ENCODE data around the gene PCDHB6. TPM values are rescaled to one million over a fixed set of nuclear protein-coding genes. Genes with fewer than 3 reads are reported as not detected.
"Not testable (repeated sequence)": the region's sequence is repeated elsewhere in the genome, so short reads cannot be mapped to it uniquely, and the experiment has no call there.

PCDHB6 gene
- total RNA-seq, 2 donors from 2014 or later: 0.12 to 0.33 TPM

DNA sequence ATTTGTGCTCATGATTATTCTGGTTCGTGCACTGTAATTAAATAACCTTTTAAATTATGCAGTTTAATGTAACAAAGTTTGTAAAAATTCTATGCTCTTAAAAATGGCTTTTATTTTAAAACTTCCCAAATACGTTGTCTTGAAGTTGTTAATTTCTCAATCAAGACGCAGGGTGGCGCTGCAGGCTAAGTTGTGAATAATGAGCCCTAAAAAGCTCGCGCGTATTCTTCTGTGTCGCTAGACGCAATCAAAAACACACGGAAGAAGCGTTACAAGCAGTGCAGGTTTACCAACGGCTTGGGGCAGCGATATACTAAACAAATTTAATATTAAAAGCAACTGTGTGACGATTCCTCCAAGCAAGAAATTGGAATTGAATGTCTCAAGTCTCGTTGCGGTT lies 28.3 kb upstream of the PCDHB6 start, which contains the start of gene PCDHB4:
Gene PCDHB4, plus strand, starts transcription at position 256 of the 400 bp plus-strand sequence. CDS start 181 bp downstream, outside the sequence.
- no peaks in the 10 kb centered on the region for H3K36me3 ChIP-seq
- peaks cover 5 to 23% of the 10 kb centered on the region in 2 donors for H3K9me3 ChIP-seq
- H3K4me3 ChIP-seq: peak within 1 kb of the TSS; percentile 19 to 25
- H3K27me3 ChIP-seq: no peaks in the 10 kb centered on the region
- H3K4me1 ChIP-seq: no peaks in the 10 kb centered on the region
- DNase-seq (ENCODE audit: low spot score): no peak
- TF ChIP-seq, protein P1, sequence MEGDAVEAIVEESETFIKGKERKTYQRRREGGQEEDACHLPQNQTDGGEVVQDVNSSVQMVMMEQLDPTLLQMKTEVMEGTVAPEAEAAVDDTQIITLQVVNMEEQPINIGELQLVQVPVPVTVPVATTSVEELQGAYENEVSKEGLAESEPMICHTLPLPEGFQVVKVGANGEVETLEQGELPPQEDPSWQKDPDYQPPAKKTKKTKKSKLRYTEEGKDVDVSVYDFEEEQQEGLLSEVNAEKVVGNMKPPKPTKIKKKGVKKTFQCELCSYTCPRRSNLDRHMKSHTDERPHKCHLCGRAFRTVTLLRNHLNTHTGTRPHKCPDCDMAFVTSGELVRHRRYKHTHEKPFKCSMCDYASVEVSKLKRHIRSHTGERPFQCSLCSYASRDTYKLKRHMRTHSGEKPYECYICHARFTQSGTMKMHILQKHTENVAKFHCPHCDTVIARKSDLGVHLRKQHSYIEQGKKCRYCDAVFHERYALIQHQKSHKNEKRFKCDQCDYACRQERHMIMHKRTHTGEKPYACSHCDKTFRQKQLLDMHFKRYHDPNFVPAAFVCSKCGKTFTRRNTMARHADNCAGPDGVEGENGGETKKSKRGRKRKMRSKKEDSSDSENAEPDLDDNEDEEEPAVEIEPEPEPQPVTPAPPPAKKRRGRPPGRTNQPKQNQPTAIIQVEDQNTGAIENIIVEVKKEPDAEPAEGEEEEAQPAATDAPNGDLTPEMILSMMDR (IDR thresholded peaks at IDR 0.05): peak in 1 of 2 donors; percentile 49
- no peak within 1 kb of the TSS for H3K27ac ChIP-seq

DNA sequence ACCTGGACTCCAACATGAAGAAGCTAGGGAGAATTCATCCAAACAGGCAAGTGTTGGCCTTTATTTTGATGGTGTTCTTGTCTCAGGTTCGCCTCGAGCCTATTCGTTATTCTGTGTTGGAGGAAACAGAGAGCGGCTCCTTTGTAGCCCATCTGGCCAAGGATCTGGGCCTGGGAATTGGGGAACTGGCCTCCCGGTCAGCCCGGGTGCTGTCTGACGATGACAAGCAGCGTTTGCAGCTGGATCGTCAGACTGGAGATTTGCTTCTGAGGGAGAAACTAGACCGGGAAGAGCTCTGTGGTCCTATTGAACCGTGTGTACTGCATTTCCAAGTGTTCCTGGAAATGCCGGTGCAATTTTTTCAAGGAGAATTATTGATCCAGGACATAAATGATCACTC lies 27.9 kb upstream of the PCDHB6 start:
- no peaks in the 10 kb centered on the region for H3K27me3 ChIP-seq
- no peak overlapping the region for H3K27ac ChIP-seq
- H3K4me1 ChIP-seq: no peaks in the 10 kb centered on the region
- no peaks in the 10 kb centered on the region for H3K36me3 ChIP-seq
- TF ChIP-seq, protein P1 (IDR thresholded peaks at IDR 0.05): no peak
- DNase-seq (ENCODE audit: low spot score): no peak
- peaks cover 5 to 18% of the 10 kb centered on the region in 2 donors for H3K9me3 ChIP-seq
- H3K4me3 ChIP-seq: peak overlapping the region; percentile 19 to 25

DNA sequence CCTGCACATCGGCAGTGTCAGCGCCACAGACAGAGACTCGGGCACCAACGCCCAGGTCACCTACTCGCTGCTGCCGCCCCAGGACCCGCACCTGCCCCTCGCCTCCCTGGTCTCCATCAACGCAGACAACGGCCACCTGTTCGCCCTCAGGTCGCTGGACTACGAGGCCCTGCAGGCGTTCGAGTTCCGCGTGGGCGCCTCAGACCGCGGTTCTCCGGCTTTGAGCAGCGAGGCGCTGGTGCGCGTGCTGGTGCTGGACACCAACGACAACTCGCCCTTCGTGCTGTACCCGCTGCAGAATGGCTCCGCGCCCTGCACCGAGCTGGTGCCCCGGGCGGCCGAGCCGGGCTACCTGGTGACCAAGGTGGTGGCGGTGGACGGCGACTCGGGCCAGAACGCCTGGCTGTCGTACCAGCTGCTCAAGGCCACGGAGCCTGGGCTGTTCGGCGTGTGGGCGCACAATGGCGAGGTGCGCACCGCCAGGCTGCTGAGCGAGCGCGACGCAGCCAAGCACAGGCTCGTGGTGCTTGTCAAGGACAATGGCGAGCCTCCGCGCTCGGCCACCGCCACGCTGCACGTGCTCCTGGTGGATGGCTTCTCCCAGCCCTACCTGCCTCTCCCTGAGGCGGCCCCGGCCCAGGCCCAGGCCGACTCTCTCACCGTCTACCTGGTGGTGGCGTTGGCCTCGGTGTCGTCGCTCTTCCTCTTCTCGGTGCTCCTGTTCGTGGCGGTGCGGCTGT lies 26.3 kb upstream of the PCDHB6 start:
- not testable (repeated sequence) for H3K4me1 ChIP-seq; H3K27me3 ChIP-seq; H3K36me3 ChIP-seq; H3K27ac ChIP-seq; DNase-seq (ENCODE audit: low spot score)
- H3K4me3 ChIP-seq: peak overlapping the region in 1 of 2 donors; percentile 3
- H3K9me3 ChIP-seq: peaks cover 5 to 14% of the 10 kb centered on the region in 2 donors

DNA sequence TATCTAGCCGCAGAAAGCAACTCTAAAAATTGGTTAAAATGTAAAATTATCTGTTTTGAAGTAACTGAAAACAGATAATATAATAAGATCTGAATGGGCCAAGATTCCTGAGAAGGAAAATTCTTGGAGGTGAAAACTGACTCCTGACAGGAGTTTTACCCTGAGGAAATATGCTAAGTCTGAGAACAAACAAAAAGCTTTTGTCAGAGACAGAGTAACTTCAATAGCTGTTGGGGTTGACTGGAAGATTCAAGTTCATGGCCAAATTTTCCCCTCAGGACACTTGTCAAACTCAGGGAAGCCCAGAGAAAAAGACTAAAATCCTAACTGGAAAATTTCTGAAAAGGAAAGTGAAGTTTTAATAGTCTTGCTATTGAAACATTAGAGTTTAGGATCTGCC lies 22.6 kb upstream of the PCDHB6 start:
- H3K9me3 ChIP-seq: peaks cover 0 to 19% of the 10 kb centered on the region in 2 donors
- TF ChIP-seq, protein P1 (IDR thresholded peaks at IDR 0.05): no peak
- no peak overlapping the region for H3K4me3 ChIP-seq
- no peak for DNase-seq (ENCODE audit: low spot score)
- no peaks in the 10 kb centered on the region for H3K27me3 ChIP-seq
- no peaks in the 10 kb centered on the region for H3K36me3 ChIP-seq
- no peaks in the 10 kb centered on the region for H3K4me1 ChIP-seq
- no peak overlapping the region for H3K27ac ChIP-seq

DNA sequence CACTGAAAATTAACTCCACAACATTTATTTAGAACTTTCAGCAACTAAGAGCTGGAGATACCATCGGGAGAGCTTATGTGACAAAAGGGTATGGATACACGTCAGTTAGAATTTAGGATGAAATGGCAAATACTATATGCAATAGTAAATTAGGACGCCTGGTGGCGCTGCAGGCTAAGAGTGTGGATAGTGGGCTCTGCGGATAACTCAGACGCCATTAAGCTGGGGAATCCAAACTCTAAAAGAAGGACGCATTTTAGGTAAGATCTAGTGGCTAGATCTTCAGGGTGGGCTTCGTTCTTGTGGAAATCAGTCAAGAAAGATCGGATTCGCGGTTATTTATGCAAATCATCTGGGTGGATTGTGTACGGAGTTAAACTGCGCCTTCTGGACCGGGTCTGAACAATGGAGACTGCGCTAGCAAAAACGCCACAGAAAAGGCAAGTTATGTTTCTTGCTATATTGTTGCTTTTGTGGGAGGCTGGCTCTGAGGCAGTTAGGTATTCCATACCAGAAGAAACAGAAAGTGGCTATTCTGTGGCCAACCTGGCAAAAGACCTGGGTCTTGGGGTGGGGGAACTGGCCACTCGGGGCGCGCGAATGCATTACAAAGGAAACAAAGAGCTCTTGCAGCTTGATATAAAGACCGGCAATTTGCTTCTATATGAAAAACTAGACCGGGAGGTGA lies 14.7 kb upstream of the PCDHB6 start, which contains the start of gene PCDHB5:
Gene PCDHB5, plus strand, starts transcription at position 177 of the 688 bp plus-strand sequence. Its CDS starts 229 bp downstream, at position 406.
- TF ChIP-seq, protein P1 (IDR thresholded peaks at IDR 0.05): peak in 1 of 2 donors; percentile 60
- no peak within 1 kb of the TSS for H3K27ac ChIP-seq
- peaks cover 0 to 73% of the 10 kb centered on the region in 2 donors for H3K9me3 ChIP-seq
- H3K36me3 ChIP-seq: no peaks in the 10 kb centered on the region
- no peak for DNase-seq (ENCODE audit: low spot score)
- no peaks in the 10 kb centered on the region for H3K27me3 ChIP-seq
- no peaks in the 10 kb centered on the region for H3K4me1 ChIP-seq
- peak within 1 kb of the TSS; percentile 26 to 47 for H3K4me3 ChIP-seq

DNA sequence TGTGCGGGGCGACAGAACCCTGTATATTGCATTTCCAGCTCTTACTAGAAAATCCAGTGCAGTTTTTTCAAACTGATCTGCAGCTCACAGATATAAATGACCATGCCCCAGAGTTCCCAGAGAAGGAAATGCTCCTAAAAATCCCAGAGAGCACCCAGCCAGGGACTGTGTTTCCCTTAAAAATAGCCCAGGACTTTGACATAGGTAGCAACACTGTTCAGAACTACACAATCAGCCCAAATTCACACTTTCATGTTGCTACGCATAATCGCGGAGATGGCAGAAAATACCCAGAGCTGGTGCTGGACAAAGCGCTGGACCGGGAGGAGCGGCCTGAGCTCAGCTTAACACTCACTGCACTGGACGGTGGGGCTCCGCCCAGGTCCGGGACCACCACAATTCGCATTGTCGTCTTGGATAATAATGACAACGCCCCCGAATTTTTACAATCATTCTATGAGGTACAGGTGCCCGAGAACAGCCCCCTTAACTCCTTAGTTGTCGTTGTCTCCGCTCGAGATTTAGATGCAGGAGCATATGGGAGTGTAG lies 14.1 kb upstream of the PCDHB6 start:
- DNase-seq (ENCODE audit: low spot score): no peak
- Histone ChIP-seq H3K9me3 (peaks cover 0 to 73% of the 10 kb centered on the region in 2 donors), H3K4me1 (no peaks in the 10 kb centered on the region), H3K27ac (no peak overlapping the region), H3K27me3 (no peaks in the 10 kb centered on the region), H3K4me3 (peak overlapping the region in 1 of 2 donors; percentile 47), H3K36me3 (no peaks in the 10 kb centered on the region)
- TF ChIP-seq, protein P1 (IDR thresholded peaks at IDR 0.05): no peak

DNA sequence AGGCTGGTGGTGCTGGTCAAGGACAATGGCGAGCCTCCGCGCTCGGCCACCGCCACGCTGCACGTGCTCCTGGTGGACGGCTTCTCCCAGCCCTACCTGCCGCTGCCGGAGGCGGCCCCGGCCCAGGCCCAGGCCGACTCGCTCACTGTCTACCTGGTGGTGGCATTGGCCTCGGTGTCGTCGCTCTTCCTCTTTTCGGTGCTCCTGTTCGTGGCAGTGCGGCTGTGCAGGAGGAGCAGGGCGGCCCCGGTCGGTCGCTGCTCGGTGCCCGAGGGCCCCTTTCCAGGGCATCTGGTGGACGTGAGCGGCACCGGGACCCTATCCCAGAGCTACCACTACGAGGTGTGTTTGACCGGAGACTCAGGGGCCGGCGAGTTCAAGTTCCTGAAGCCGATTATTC lies 12.5 kb upstream of the PCDHB6 start:
- not testable (repeated sequence) for H3K4me1 ChIP-seq; DNase-seq (ENCODE audit: low spot score)
- peaks cover 0 to 75% of the 10 kb centered on the region in 2 donors for H3K9me3 ChIP-seq

More for the DNA sequence above, 12.5 kb upstream of the PCDHB6 start:
- H3K4me3 ChIP-seq, H3K36me3 ChIP-seq, H3K27ac ChIP-seq, H3K27me3 ChIP-seq: not testable (repeated sequence)

All from right atrium auricular region (tissue), 2 donors.